HEK293 (cell line): ENCODE measurements around the gene CTNNA2.

Experiments used
- CTCF ChIA-PET: fragments of 350-600 bp; formaldehyde crosslinking; extraction: SDS; loops from one replicate; lab custom pipeline; 2021; ENCODE audit warnings: antibody characterized with exemption; lab: Yijun Ruan, JAX
- POLR2A ChIA-PET: fragments of 300-600 bp; formaldehyde crosslinking; extraction: SDS; loops from one replicate; lab custom pipeline; 2020; ENCODE audit warnings: antibody characterized with exemption, inconsistent platforms; lab: Yijun Ruan, JAX
- H3K27ac ChIP-seq: fragments of 200-500 bp; sonication (Bioruptor generic); 2 replicates; pipeline ENCODE4 v1.5.1; 2014; ENCODE audit warnings: low read depth, low read length, control low read depth, inconsistent platforms; ENCODE audit errors: extremely low read depth
- H3K36me3 ChIP-seq, 2 experiments: fragments of 200-500 bp in 1 of 2; sonication (Bioruptor generic) in 1 of 2; 1 replicate in 1 of 2; 2 replicates in 1 of 2; pipeline ENCODE4 v1.5.1; 2014 to 2017; ENCODE audit warnings: inconsistent platforms in 2 of 2, low read length in 2 of 2; ENCODE audit not compliant: control insufficient read depth in 2 of 2, insufficient read depth in 1 of 2
- H3K4me1 ChIP-seq: fragments of 200-500 bp; sonication (Bioruptor generic); 2 replicates; pipeline ENCODE4 v1.5.1; 2014; ENCODE audit warnings: mild to moderate bottlenecking, low read length, inconsistent platforms; ENCODE audit not compliant: control insufficient read depth, insufficient read depth
- H3K4me3 ChIP-seq: 2 replicates; pipeline ENCODE4 v1.5.1; 2011; ENCODE audit warnings: low read depth, mild to moderate bottlenecking, control low read depth, low read length, moderate library complexity
- H3K9me3 ChIP-seq: fragments of 200-500 bp; sonication (Bioruptor generic); 2 replicates; pipeline ENCODE4 v1.5.1; 2014; ENCODE audit warnings: low read depth, low read length, inconsistent platforms; ENCODE audit not compliant: control insufficient read depth, insufficient read depth
- AEBP2 ChIP-seq: fragments of 450-650 bp; formaldehyde crosslinking; IDR thresholded peaks from 2 replicates; pipeline ENCODE4 v1.5.1; 2016; ENCODE audit warnings: missing biosample characterization, missing genetic modification characterization, borderline replicate concordance
- BCL6B ChIP-seq: fragments of 450-650 bp; formaldehyde crosslinking; IDR thresholded peaks from 2 replicates; pipeline ENCODE4 v1.5.1; 2017; ENCODE audit warnings: missing biosample characterization, missing genetic modification characterization
- GFI1B ChIP-seq: fragments of 450-650 bp; formaldehyde crosslinking; IDR thresholded peaks from 2 replicates; pipeline ENCODE4 v1.5.1; 2016; ENCODE audit warnings: missing biosample characterization, missing genetic modification characterization
- KLF10 ChIP-seq: fragments of 450-650 bp; IDR thresholded peaks from 2 replicates; pipeline ENCODE4 v1.5.1; 2018; ENCODE audit warnings: missing biosample characterization, mild to moderate bottlenecking, missing genetic modification characterization
- KLF16 ChIP-seq: fragments of 450-650 bp; formaldehyde crosslinking; IDR thresholded peaks from 2 replicates; pipeline ENCODE4 v1.5.1; 2017; ENCODE audit warnings: missing biosample characterization, missing genetic modification characterization
- KLF7 ChIP-seq: fragments of 450-650 bp; formaldehyde crosslinking; IDR thresholded peaks from 2 replicates; pipeline ENCODE4 v1.5.1; 2016; ENCODE audit warnings: missing biosample characterization, missing genetic modification characterization, borderline replicate concordance
- KLF8 ChIP-seq: fragments of 450-650 bp; formaldehyde crosslinking; IDR thresholded peaks from 2 replicates; pipeline ENCODE4 v1.5.1; 2016; ENCODE audit warnings: missing biosample characterization, missing genetic modification characterization
- PRDM4 ChIP-seq: fragments of 450-650 bp; formaldehyde crosslinking; IDR thresholded peaks from 2 replicates; pipeline ENCODE4 v1.5.1; 2017; ENCODE audit warnings: missing biosample characterization, missing genetic modification characterization
- RBAK ChIP-seq: fragments of 450-650 bp; formaldehyde crosslinking; IDR thresholded peaks from 2 replicates; pipeline ENCODE4 v1.5.1; 2016; ENCODE audit warnings: missing biosample characterization, missing genetic modification characterization
- ZEB2 ChIP-seq: fragments of 450-650 bp; formaldehyde crosslinking; IDR thresholded peaks from 2 replicates; pipeline ENCODE4 v1.5.1; 2016; ENCODE audit warnings: missing biosample characterization, missing genetic modification characterization
- ZFP41 ChIP-seq: fragments of 450-650 bp; formaldehyde crosslinking; IDR thresholded peaks from 2 replicates; pipeline ENCODE4 v1.5.1; 2016; ENCODE audit warnings: missing biosample characterization, missing genetic modification characterization, borderline replicate concordance
- ZNF132 ChIP-seq: fragments of 450-650 bp; formaldehyde crosslinking; IDR thresholded peaks from 2 replicates; pipeline ENCODE4 v1.5.1; 2017; ENCODE audit warnings: missing biosample characterization, missing genetic modification characterization, borderline replicate concordance
- ZNF16 ChIP-seq: fragments of 450-650 bp; formaldehyde crosslinking; IDR thresholded peaks from 2 replicates; pipeline ENCODE4 v1.5.1; 2016; ENCODE audit warnings: low read depth, missing biosample characterization, missing genetic modification characterization
- ZNF184 ChIP-seq: fragments of 450-650 bp; IDR thresholded peaks from 2 replicates; pipeline ENCODE4 v1.5.1; 2018; ENCODE audit warnings: missing biosample characterization, mild to moderate bottlenecking, missing genetic modification characterization
- ZNF23 ChIP-seq: fragments of 450-650 bp; formaldehyde crosslinking; IDR thresholded peaks from 2 replicates; pipeline ENCODE4 v1.5.1; 2016; ENCODE audit warnings: missing biosample characterization, missing genetic modification characterization, borderline replicate concordance
- ZNF239 ChIP-seq: fragments of 450-650 bp; formaldehyde crosslinking; IDR thresholded peaks from 2 replicates; pipeline ENCODE4 v1.5.1; 2016; ENCODE audit warnings: missing biosample characterization, missing genetic modification characterization
- ZNF354C ChIP-seq: fragments of 450-650 bp; formaldehyde crosslinking; IDR thresholded peaks from 2 replicates; pipeline ENCODE4 v1.5.1; 2016; ENCODE audit warnings: missing biosample characterization, missing genetic modification characterization, low read depth, borderline replicate concordance
- ZNF488 ChIP-seq: fragments of 450-650 bp; formaldehyde crosslinking; IDR thresholded peaks from 2 replicates; pipeline ENCODE4 v1.5.1; 2016; ENCODE audit warnings: missing biosample characterization, missing genetic modification characterization
- ZNF530 ChIP-seq: fragments of 450-650 bp; formaldehyde crosslinking; IDR thresholded peaks from 2 replicates; pipeline ENCODE4 v1.5.1; 2016; ENCODE audit warnings: low read depth, missing biosample characterization, missing genetic modification characterization
- ZNF560 ChIP-seq: fragments of 450-650 bp; formaldehyde crosslinking; IDR thresholded peaks from 2 replicates; pipeline ENCODE4 v1.5.1; 2017; ENCODE audit warnings: missing biosample characterization, missing genetic modification characterization, borderline replicate concordance
- ZNF561 ChIP-seq: fragments of 450-650 bp; IDR thresholded peaks from 2 replicates; pipeline ENCODE4 v1.5.1; 2018; ENCODE audit warnings: missing biosample characterization, missing genetic modification characterization, borderline replicate concordance
- ZNF623 ChIP-seq: fragments of 450-650 bp; formaldehyde crosslinking; IDR thresholded peaks from 2 replicates; pipeline ENCODE4 v1.5.1; 2016; ENCODE audit warnings: missing biosample characterization, missing genetic modification characterization
- ZNF624 ChIP-seq: fragments of 450-650 bp; formaldehyde crosslinking; IDR thresholded peaks from 2 replicates; pipeline ENCODE4 v1.5.1; 2017; ENCODE audit warnings: missing biosample characterization, missing genetic modification characterization
- ZNF629 ChIP-seq: fragments of 450-650 bp; formaldehyde crosslinking; IDR thresholded peaks from 2 replicates; pipeline ENCODE4 v1.5.1; 2017; ENCODE audit warnings: missing biosample characterization, missing genetic modification characterization
- ZNF639 ChIP-seq: fragments of 450-650 bp; formaldehyde crosslinking; IDR thresholded peaks from 2 replicates; pipeline ENCODE4 v1.5.1; 2016; ENCODE audit warnings: missing biosample characterization, missing genetic modification characterization
- ZNF677 ChIP-seq: fragments of 450-650 bp; IDR thresholded peaks from 2 replicates; pipeline ENCODE4 v1.5.0; 2018; ENCODE audit warnings: missing biosample characterization, mild to moderate bottlenecking, missing genetic modification characterization, moderate library complexity
- ZNF692 ChIP-seq: fragments of 450-650 bp; formaldehyde crosslinking; IDR thresholded peaks from 2 replicates; pipeline ENCODE4 v1.5.1; 2016; ENCODE audit warnings: missing biosample characterization, missing genetic modification characterization
- ZNF701 ChIP-seq: fragments of 450-650 bp; formaldehyde crosslinking; IDR thresholded peaks from 2 replicates; pipeline ENCODE4 v1.5.1; 2016; ENCODE audit warnings: missing biosample characterization, missing genetic modification characterization
- ZNF747 ChIP-seq: fragments of 450-650 bp; formaldehyde crosslinking; IDR thresholded peaks from 2 replicates; pipeline ENCODE4 v1.5.1; 2016; ENCODE audit warnings: missing biosample characterization, missing genetic modification characterization
- ZSCAN16 ChIP-seq: fragments of 450-650 bp; formaldehyde crosslinking; IDR thresholded peaks from 2 replicates; pipeline ENCODE4 v1.5.1; 2016; ENCODE audit warnings: missing biosample characterization, missing genetic modification characterization
- ZSCAN30 ChIP-seq: fragments of 450-650 bp; IDR thresholded peaks from 2 replicates; pipeline ENCODE4 v1.5.1; 2018; ENCODE audit warnings: missing biosample characterization, mild to moderate bottlenecking, missing genetic modification characterization, moderate library complexity

CTNNA2 gene

GRCh38 chr2:80168037-80168436 is 655.2 kb downstream of the CTNNA2 start:
- CTCF ChIA-PET = no interaction called here
- no peak overlapping the region for H3K4me3 ChIP-seq

GRCh38 chr2:80168801-80169200 is 656.0 kb downstream of the CTNNA2 start:
- Histone ChIP-seq H3K9me3 (no peaks in the 10 kb centered on the region), H3K4me1 (no peaks in the 10 kb centered on the region), H3K27ac (no peak overlapping the region), H3K36me3 (no peaks in the 10 kb centered on the region), H3K4me3 (no peak overlapping the region)
- CTCF ChIA-PET = no interaction called here
- POLR2A ChIA-PET = no interaction called here
- no peak for TF ChIP-seq RBAK (tag by site-specific recombination)
- no peak for TF ChIP-seq KLF8 (tag by site-specific recombination)
- no peak for TF ChIP-seq ZNF16 (tag by site-specific recombination)
- no peak for TF ChIP-seq ZNF623 (tag by site-specific recombination)
- no peak for TF ChIP-seq ZNF239 (tag by site-specific recombination)
- TF ChIP-seq PRDM4 (tag by site-specific recombination) = no peak
- no peak for TF ChIP-seq ZNF692 (tag by site-specific recombination)
- no peak for TF ChIP-seq ZNF560
- no peak for TF ChIP-seq BCL6B (tag by site-specific recombination)
- TF ChIP-seq ZNF488 (tag by site-specific recombination) = no peak
- TF ChIP-seq ZNF132 (tag by site-specific recombination) = no peak
- TF ChIP-seq ZEB2 (tag by site-specific recombination) = no peak
- TF ChIP-seq ZNF639 (tag by site-specific recombination) = no peak
- no peak for TF ChIP-seq ZNF23
- no peak for TF ChIP-seq ZNF677 (tag by site-specific recombination)

More at GRCh38 chr2:80168037-80168436, 655.2 kb downstream of the CTNNA2 start:
- H3K4me1 ChIP-seq = no peaks in the 10 kb centered on the region
- H3K36me3 ChIP-seq = no peaks in the 10 kb centered on the region
- POLR2A ChIA-PET = no interaction called here
- no peaks in the 10 kb centered on the region for H3K9me3 ChIP-seq
- TF ChIP-seq ZNF530 (tag by site-specific recombination) (no peak), ZNF624 (tag by site-specific recombination) (no peak), RBAK (tag by site-specific recombination) (no peak), KLF10 (tag by site-specific recombination) (no peak), KLF16 (tag by site-specific recombination) (no peak), GFI1B (tag by site-specific recombination) (no peak), ZNF184 (tag by site-specific recombination) (no peak), ZNF747 (tag by site-specific recombination) (no peak), ZNF623 (tag by site-specific recombination) (no peak), ZNF354C (tag by site-specific recombination) (no peak), ZNF16 (tag by site-specific recombination) (no peak), ZNF629 (tag by site-specific recombination) (no peak), ZFP41 (no peak), KLF7 (no peak), AEBP2 (tag by site-specific recombination) (no peak), ZSCAN30 (no peak), ZNF701 (tag by site-specific recombination) (no peak), ZNF561 (no peak), ZSCAN16 (tag by site-specific recombination) (no peak)
- H3K27ac ChIP-seq = no peak overlapping the region
